ENCODE data around the gene UCKL1. TPM values are rescaled to one million over a fixed set of nuclear protein-coding genes. Genes with fewer than 3 reads are reported as not detected.

Gene UCKL1
- total RNA-seq, 3 donors from 2014 or later = 37.4 to 57.8 (median 43.6) TPM

DNA sequence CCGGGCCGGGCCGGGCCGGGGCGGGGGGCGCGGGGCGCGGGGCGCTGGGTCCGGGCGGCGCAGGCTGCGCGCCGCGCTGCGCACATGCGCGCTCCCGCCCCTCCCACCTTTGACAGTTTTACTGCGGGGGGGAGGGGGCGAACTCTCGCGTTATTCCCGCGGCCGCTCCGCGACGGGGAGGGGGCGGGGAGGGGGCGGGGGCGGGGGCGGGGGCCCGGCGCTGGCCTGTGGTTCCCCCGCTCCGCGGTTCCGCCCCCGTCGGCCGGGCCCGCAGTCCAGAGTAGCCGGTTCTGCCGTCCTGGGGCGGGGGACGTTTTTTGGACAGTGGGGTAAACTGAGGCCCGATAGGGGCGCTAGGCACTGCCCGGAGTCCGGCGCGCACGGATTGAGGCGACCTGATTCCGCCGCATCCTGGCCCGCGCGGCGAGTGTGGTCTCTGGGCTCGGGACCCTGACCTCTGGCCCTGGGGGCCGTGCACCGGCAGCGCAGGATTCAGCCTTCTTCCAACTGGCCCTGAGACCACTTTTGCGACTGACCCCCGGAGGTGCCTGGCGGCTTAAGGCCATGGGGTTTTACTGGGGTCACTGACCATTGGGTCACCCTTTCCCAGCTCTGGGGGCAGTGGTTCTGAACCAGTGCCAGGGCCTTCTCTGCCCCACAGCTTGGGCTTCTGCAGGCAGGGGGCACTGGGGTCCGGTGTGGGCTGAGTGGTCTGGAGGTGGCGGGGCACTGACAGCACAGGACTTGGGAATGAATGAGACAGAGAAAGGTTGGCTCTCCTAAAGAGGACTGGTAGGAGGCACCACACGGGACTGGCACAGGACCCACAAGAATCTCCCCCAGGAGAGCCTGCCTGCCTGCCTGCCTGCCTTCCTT lies 13.9 kb upstream of the UCKL1 start, which contains the start of gene ZNF512B:
Gene ZNF512B (minus strand): TSS at position 93 of the 876 bp plus-strand sequence. CDS start 1,980 bp downstream, outside the sequence.
- TF ChIP-seq, protein P1, sequence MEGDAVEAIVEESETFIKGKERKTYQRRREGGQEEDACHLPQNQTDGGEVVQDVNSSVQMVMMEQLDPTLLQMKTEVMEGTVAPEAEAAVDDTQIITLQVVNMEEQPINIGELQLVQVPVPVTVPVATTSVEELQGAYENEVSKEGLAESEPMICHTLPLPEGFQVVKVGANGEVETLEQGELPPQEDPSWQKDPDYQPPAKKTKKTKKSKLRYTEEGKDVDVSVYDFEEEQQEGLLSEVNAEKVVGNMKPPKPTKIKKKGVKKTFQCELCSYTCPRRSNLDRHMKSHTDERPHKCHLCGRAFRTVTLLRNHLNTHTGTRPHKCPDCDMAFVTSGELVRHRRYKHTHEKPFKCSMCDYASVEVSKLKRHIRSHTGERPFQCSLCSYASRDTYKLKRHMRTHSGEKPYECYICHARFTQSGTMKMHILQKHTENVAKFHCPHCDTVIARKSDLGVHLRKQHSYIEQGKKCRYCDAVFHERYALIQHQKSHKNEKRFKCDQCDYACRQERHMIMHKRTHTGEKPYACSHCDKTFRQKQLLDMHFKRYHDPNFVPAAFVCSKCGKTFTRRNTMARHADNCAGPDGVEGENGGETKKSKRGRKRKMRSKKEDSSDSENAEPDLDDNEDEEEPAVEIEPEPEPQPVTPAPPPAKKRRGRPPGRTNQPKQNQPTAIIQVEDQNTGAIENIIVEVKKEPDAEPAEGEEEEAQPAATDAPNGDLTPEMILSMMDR (IDR thresholded peaks at IDR 0.05) = no peak
- H3K4me1 ChIP-seq (ENCODE audit: low read depth) = peaks cover 11% of the 10 kb centered on the region
- no peaks in the 10 kb centered on the region for H3K36me3 ChIP-seq (ENCODE audit: low read depth)
- peak within 1 kb of the TSS; percentile 14 for H3K4me3 ChIP-seq
- H3K9me3 ChIP-seq = no peaks in the 10 kb centered on the region
- intact Hi-C loops (cut with DNase I, micrococcal nuclease) = loop anchor here (5.0 kb wide), 1 partner anchor 433 kb away; the partner anchor contains the start of gene PTK6 (in 2 of the 2)
- DNase-seq (peak; percentile 60 to 62 (median 61)), ATAC-seq (peak; percentile 37)

DNA sequence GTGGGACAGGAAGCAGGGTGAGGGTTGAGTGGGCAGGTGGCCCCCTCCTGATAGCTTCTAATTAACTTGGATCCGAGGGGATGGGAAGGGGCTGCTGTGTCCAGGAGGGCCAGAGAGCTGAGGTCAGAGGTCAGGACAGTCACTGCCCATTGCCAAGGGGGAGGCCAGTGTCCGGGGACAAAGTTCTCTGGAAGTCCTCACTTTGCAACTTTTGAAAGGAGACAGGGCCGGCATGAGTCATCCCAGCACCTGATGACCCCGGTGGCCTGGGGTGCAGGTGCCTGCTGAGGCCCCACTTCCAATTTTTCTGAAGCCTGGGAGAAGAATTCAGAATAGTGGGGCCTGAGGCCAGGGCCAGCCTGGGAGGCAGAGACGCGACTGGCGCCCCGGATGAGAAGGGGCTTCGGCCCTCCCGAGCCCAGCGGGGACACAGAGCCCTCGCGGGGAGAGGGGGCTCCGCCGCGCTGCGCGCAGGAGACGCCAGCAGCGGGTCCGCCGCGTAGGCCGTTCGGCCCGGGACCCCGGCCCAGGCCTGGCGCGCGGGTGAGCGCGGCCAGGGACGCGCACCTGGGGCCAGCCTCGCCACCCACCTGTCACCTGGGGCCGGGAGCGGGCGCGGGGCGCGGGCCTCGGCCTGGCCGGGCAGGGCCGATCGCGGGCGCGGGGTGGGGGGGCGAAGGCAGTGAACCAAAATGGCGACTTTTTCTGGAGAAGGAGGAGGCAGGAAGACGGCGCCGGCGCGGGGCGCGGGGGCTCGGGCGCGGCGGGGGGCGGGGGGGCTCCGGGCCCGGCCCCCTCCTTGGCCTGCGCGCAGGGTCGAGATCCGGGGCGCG lies 12.9 kb upstream of the UCKL1 start:
- ATAC-seq = no peak
- intact Hi-C loops (cut with DNase I, micrococcal nuclease) = no loop called here
- TF ChIP-seq, protein P1 (IDR thresholded peaks at IDR 0.05) = no peak

DNA sequence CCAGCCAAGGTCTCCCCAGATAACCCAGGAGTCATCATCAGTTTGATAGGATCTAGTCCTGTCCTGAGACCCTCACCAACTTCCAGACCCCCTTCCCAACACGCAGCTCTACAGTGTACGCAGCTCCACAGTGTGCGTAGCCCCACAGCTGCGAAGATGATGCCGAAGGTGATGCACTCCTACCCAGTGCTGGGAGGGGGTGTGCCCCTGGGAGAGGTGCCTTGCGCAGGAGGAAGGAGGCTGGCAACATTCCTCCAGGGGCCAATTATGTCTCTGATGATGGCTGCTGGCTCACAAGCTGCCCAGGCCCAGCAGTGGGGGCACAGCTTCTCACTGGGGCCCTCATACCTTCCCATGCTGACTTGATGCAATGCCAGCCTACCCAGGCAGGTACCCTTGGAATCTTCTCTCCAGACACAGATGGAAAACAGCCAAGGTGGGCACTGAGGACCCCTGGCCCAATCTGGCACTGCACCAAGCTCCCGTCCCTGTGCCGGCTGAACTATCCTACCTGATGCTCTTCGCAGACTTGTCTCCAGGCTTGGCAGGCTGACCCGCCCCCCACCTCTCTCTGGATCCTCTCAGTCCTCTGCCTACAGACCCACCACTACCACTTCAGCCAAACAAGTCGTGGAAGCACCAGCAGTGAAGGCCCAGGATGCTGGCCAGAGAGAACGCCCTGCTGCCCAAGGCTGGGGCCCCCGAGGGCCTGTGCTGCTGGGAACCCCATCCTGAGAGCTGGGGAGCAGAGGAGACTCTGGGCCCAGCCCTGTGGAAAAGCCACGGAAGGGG lies 12.1 kb upstream of the UCKL1 start:
- Histone ChIP-seq H3K4me1 (ENCODE audit: low read depth) (peaks cover 11% of the 10 kb centered on the region), H3K9me3 (no peaks in the 10 kb centered on the region), H3K4me3 (no peak overlapping the region), H3K36me3 (ENCODE audit: low read depth) (no peaks in the 10 kb centered on the region)
- intact Hi-C loops (cut with DNase I, micrococcal nuclease) = no loop called here
- DNase-seq (peak; percentile 9 to 34 (median 21)), ATAC-seq (no peak)
- TF ChIP-seq, protein P1 (IDR thresholded peaks at IDR 0.05) = no peak

More for the DNA sequence above, 12.9 kb upstream of the UCKL1 start:
- peaks cover 11% of the 10 kb centered on the region for H3K4me1 ChIP-seq (ENCODE audit: low read depth)
- peak overlapping the region; percentile 14 for H3K4me3 ChIP-seq
- H3K9me3 ChIP-seq = no peaks in the 10 kb centered on the region
- H3K36me3 ChIP-seq (ENCODE audit: low read depth) = no peaks in the 10 kb centered on the region
- DNase-seq = peak; percentile 34 to 57 (median 47)

DNA sequence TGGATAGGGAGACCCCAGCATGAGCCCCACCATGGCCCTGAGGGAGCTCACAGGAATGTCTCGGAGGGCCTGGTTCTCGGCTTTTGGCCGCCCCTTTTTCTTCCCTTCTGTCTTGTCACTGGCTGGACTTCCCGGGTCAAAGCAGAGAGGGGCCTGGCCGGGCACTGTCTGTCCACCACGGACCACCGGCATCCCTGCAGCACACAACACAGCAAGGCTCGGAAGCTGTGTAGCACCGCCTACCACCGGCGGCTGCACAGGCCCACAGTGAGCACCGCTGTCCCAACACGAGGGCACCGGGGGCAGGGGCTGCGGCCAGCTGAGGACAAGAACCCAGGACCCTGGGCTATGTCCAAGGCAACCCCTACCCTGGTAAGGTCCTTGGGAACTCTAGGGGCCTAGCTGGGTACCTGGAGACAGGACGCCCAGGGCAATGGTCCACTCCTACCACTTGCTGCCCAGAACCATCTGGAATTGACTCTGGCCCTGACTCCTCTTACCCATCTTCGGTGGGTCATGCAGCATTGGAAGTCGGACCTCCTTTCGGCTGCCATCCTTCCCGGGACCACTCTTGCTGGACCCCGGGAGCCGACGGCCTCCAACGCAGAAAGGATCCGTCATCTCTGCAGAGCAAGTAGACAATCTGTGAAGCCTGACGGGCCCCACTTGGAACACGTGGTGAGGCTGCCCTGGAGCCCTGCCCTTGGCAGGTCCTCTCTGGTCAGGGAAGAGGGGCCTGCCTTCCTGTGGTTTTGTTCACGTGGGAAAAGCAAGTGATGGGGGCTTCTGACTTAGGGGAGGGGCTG lies 11.3 kb upstream of the UCKL1 start:
- no peaks in the 10 kb centered on the region for H3K9me3 ChIP-seq
- H3K36me3 ChIP-seq (ENCODE audit: low read depth) = no peaks in the 10 kb centered on the region
- peaks cover 11% of the 10 kb centered on the region for H3K4me1 ChIP-seq (ENCODE audit: low read depth)
- H3K4me3 ChIP-seq = no peak overlapping the region
- no peak for ATAC-seq
- peak; percentile 2 to 44 (median 23) for DNase-seq
- intact Hi-C loops (cut with DNase I, micrococcal nuclease) = no loop called here
- TF ChIP-seq, protein P1 (IDR thresholded peaks at IDR 0.05) = no peak

All from mucosa of descending colon (tissue), 3 donors.